D341Med (cell line): ENCODE results near the gene DCC.

Source experiments
- DNase-seq: peaks from one replicate; pipeline ENCODE4 v3.0.0; 2012; ENCODE audit warnings: low spot score

Gene DCC

GRCh38 chr18:53040286-53040685, 700.3 kb downstream of the DCC start:
- no peak for DNase-seq

GRCh38 chr18:53056064-53056463, 716.1 kb downstream of the DCC start:
- DNase-seq = no peak

GRCh38 chr18:53070788-53071187, 730.8 kb downstream of the DCC start:
- DNase-seq = no peak

- no peak for DNase-seq
Measured at GRCh38 chr18:53080687-53081086, 740.7 kb downstream of the DCC start.

- no peak for DNase-seq
Measured at GRCh38 chr18:53093636-53094035, 753.6 kb downstream of the DCC start.

GRCh38 chr18:53101536-53102105, 761.6 kb downstream of the DCC start:
- DNase-seq = no peak

- no peak for DNase-seq
Measured at GRCh38 chr18:53114441-53114840, 774.4 kb downstream of the DCC start.

- DNase-seq = no peak
Measured at GRCh38 chr18:53115876-53116585, 776.0 kb downstream of the DCC start.

- no peak for DNase-seq
Measured at GRCh38 chr18:53117851-53118250, 777.9 kb downstream of the DCC start.

- no peak for DNase-seq
Measured at GRCh38 chr18:53126210-53126609, 786.2 kb downstream of the DCC start.

GRCh38 chr18:53131001-53131400, 791.0 kb downstream of the DCC start:
- DNase-seq = no peak

GRCh38 chr18:53134711-53135110, 794.7 kb downstream of the DCC start:
- DNase-seq = no peak

GRCh38 chr18:53135654-53136053, 795.7 kb downstream of the DCC start:
- no peak for DNase-seq

GRCh38 chr18:53139746-53140500, 799.9 kb downstream of the DCC start:
- no peak for DNase-seq

GRCh38 chr18:53142005-53142404, 802.0 kb downstream of the DCC start:
- no peak for DNase-seq

GRCh38 chr18:53147472-53147871, 807.5 kb downstream of the DCC start:
- no peak for DNase-seq

- no peak for DNase-seq
Measured at GRCh38 chr18:53148123-53148522, 808.1 kb downstream of the DCC start.

GRCh38 chr18:53152476-53152875, 812.5 kb downstream of the DCC start:
- no peak for DNase-seq

GRCh38 chr18:53153281-53153680, 813.3 kb downstream of the DCC start:
- peak; percentile 29 for DNase-seq

GRCh38 chr18:53153800-53154199, 813.8 kb downstream of the DCC start:
- no peak for DNase-seq

GRCh38 chr18:53165770-53166169, 825.8 kb downstream of the DCC start:
- no peak for DNase-seq

- no peak for DNase-seq
Measured at GRCh38 chr18:53169346-53169745, 829.3 kb downstream of the DCC start.

GRCh38 chr18:53191634-53192033, 851.6 kb downstream of the DCC start:
- no peak for DNase-seq
